Gastroesophageal sphincter (tissue), 3 donors: ENCODE data around the gene SP140.

Source experiments
- POLR2AphosphoS5 ChIP-seq: sonication (generic); formaldehyde crosslinking; IDR thresholded peaks from one replicate; pipeline ENCODE4 v1.6.1; 2017; ENCODE audit warnings: antibody characterized with exemption
- TF ChIP-seq, protein P1 (sequence below), 4 experiments: fragments of 200-600 bp in 2 of 4; fragments of 450-650 bp in 2 of 4; sonication (generic) in 1 of 4; IDR thresholded peaks; one replicate each; pipeline ENCODE4 v1.5.1; 2017 to 2019; ENCODE audit warnings: antibody characterized with exemption in 4 of 4, mild to moderate bottlenecking in 2 of 4, moderate library complexity in 2 of 4

DNA sequence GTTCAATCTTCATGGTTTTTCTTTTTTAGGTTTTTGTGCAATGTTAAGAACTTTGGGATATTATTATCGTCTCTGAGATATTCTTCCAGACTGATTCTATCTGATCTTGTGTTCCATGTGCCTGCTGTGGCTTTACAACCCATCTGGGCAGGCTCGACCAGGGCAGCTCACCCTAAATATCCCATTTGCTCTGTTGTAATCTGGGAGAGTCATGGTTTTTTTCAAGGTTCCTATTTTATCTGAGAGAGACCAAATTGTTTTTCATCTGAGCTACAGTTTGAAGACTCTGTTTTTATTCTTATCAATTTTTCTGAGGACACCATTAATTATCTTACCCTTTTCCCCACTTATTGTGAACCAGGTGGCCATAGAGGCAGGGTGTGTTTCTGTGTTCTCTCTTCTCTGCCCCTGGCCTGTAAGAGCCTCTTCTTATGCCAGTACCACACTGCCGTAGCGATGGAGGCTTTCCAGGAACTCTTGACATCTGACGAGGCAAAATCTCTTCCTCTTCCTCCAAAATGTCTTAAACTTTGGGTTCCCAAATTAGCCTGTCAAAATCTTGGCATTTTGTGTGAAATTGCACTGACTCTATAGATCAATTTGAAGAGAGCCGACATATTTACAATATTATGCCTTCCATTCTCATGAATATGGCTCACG is 104.5 kb downstream of the SP140 start:
- TF ChIP-seq, protein P1, sequence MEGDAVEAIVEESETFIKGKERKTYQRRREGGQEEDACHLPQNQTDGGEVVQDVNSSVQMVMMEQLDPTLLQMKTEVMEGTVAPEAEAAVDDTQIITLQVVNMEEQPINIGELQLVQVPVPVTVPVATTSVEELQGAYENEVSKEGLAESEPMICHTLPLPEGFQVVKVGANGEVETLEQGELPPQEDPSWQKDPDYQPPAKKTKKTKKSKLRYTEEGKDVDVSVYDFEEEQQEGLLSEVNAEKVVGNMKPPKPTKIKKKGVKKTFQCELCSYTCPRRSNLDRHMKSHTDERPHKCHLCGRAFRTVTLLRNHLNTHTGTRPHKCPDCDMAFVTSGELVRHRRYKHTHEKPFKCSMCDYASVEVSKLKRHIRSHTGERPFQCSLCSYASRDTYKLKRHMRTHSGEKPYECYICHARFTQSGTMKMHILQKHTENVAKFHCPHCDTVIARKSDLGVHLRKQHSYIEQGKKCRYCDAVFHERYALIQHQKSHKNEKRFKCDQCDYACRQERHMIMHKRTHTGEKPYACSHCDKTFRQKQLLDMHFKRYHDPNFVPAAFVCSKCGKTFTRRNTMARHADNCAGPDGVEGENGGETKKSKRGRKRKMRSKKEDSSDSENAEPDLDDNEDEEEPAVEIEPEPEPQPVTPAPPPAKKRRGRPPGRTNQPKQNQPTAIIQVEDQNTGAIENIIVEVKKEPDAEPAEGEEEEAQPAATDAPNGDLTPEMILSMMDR (IDR thresholded peaks at IDR 0.05): no peak
- TF ChIP-seq POLR2AphosphoS5: no peak
